GM10248 (cell line): Measurements from ENCODE around the gene RXRB.

Experiments used
- CTCF ChIA-PET: fragments of 300-600 bp; sonication (Branson Sonifier 250); formaldehyde crosslinking; extraction: SDS; loops from one replicate; lab custom pipeline; 2021; ENCODE audit warnings: antibody characterized with exemption; lab: Yijun Ruan, JAX
- POLR2A ChIA-PET: fragments of 350-650 bp; sonication (Branson Sonifier 250); formaldehyde crosslinking; extraction: SDS; loops from one replicate; lab custom pipeline; 2020; ENCODE audit warnings: antibody characterized with exemption; lab: Yijun Ruan, JAX
- DNase-seq: peaks from one replicate; pipeline ENCODE4 v3.0.0; 2012; ENCODE audit errors: extremely low spot score
- TF ChIP-seq, protein P1 (sequence below): IDR thresholded peaks from 2 replicates; pipeline ENCODE4 v1.5.1; 2012; ENCODE audit warnings: mild to moderate bottlenecking, low read depth; ENCODE audit errors: extremely low read depth, missing control alignments, control extremely low read depth

Gene RXRB

DNA sequence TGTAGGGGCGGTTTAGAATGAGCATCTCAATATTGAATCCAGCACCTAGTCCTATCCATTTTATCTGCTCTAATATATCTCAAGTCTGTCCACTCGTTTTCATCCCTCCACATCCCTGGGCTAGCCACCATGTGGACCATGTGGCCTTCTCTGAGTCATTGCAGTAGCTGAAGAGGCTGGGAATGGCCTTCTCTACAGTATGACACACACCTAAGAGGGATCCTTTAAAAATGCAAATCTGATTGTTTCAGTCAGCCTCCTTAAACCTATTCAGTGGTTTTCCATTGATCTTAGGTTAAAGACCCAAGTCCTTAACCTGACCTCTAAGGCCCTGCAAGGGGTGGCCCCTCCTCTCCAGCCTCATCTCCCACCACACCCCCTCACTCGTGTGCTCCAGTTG is 17.2 kb upstream of the RXRB start:
- ChIA-PET CTCF (no interaction called here), POLR2A (no interaction called here)
- DNase-seq, result no peak
- TF ChIP-seq, protein P1, sequence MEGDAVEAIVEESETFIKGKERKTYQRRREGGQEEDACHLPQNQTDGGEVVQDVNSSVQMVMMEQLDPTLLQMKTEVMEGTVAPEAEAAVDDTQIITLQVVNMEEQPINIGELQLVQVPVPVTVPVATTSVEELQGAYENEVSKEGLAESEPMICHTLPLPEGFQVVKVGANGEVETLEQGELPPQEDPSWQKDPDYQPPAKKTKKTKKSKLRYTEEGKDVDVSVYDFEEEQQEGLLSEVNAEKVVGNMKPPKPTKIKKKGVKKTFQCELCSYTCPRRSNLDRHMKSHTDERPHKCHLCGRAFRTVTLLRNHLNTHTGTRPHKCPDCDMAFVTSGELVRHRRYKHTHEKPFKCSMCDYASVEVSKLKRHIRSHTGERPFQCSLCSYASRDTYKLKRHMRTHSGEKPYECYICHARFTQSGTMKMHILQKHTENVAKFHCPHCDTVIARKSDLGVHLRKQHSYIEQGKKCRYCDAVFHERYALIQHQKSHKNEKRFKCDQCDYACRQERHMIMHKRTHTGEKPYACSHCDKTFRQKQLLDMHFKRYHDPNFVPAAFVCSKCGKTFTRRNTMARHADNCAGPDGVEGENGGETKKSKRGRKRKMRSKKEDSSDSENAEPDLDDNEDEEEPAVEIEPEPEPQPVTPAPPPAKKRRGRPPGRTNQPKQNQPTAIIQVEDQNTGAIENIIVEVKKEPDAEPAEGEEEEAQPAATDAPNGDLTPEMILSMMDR, result no peak

DNA sequence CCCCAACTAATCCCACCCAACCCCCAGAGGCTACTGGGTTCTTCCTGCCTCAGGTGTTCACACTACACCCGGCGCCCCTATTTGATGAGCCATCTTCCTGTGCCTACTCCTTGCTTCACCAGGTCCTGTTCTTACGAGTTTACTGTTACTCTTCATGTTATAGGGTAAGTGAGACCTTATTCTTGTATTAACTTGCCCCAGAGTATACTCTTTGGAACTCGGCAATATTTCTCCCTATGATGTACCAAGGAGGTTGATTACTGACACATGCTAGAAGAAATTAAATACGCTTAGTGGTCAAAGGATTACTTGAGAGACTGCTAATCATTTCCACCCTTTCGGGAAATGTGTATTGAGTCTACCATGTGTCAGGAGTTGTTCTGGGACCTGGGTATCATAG is 16.8 kb upstream of the RXRB start:
- no peak for DNase-seq
- ChIA-PET POLR2A (no interaction called here), CTCF (no interaction called here)
- TF ChIP-seq, protein P1, result no peak

GRCh38 chr6:33216117-33216649 is 15.7 kb upstream of the RXRB start:
- CTCF ChIA-PET, result no interaction called here
- peak; percentile 1 for DNase-seq
- TF ChIP-seq, protein P1, result no peak
- POLR2A ChIA-PET, result no interaction called here

DNA sequence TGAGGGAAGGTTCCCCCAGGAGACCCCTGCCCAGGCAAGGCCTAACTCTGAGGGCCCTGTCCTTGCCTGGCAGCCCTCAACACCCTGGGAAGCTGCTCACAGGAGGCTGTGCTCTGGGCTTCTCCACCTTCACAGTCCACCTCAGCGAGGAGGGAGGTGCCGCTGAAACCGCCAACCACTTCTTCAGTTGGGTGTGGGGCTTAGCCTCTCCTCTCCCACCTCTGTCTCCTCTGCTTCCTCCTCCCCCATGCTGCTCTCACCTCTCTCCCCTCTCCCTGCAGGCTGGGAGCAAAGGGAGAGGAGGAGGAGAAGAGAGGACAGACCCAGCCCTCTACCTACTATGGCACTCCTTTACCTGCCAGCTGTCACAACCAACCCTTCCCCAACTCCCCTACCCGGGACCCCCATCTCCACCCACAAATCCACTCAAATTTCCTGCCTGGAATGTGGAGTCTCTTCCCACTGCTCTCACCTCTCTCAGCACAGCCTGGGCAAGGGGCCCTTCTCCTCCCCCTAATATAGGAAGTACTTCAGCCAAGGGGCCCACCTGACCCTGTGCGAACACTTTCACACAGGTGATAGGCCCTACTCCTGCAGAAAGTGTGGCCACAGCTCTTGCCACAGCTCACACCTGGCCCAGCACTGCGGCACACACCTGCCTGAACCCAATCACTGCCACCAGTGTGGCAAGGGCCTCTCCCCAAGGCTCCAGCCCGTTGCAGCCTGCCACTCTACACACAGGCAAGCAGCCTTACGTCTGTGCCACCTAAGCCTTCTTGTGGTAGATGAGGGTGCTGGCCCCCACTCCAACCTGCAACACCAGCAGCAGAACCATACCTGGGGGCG is 15.0 kb upstream of the RXRB start:
- TF ChIP-seq, protein P1, result no peak
- no peak for DNase-seq
- ChIA-PET CTCF (no interaction called here), POLR2A (no interaction called here)

DNA sequence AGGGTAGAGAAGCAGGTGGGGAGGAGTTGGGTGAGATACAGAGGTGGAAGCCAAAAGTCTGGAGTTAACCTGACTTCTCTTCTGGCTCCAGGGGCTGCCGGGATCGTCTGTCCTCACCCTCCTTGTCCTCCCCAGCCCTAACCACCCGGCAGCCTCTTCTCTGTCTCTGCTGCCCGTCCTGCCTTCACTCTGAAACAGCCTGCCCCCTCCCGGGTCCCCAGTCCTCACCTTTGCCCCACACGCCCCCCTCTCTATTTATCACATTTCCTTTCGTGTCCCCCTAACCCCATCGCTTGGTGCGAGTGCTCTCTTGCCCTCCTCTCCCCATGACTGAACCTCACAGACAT is 13.5 kb upstream of the RXRB start:
- no peak for DNase-seq
- ChIA-PET POLR2A (no interaction called here), CTCF (interaction anchor here (1.5 kb wide), 1 partner anchor 16 kb away, joined by 5 read pairs; no protein-coding TSS in a partner anchor)
- TF ChIP-seq, protein P1, result no peak

GRCh38 chr6:33213166-33213988 is 12.9 kb upstream of the RXRB start:
- DNase-seq, result no peak
- TF ChIP-seq, protein P1, result no peak
- POLR2A ChIA-PET, result no interaction called here
- CTCF ChIA-PET, result interaction anchor here (1.5 kb wide), 1 partner anchor 16 kb away, joined by 5 read pairs; no protein-coding TSS in a partner anchor
